HG03342 (cell line): ENCODE measurements around the gene IDE.
"Not testable (repeated sequence)": the region's sequence is repeated elsewhere in the genome, so short reads cannot be mapped to it uniquely, and the experiment has no call there.

Source experiments
- ATAC-seq: cut with Tn5 transposase; IDR thresholded peaks from one replicate; pipeline ENCODE4 v1.9.1; 2021; ENCODE audit warnings: mild to moderate bottlenecking, moderate library complexity; ENCODE audit not compliant: unreplicated experiment

Gene IDE

GRCh38 chr10:92420546-92421275, 153.2 kb downstream of the IDE start:
- ATAC-seq, result no peak

- no peak for ATAC-seq
Measured at GRCh38 chr10:92419740-92420545, 153.9 kb downstream of the IDE start.

GRCh38 chr10:92418891-92419290, 155.0 kb downstream of the IDE start:
- no peak for ATAC-seq

GRCh38 chr10:92418221-92418620, 155.7 kb downstream of the IDE start:
- no peak for ATAC-seq

GRCh38 chr10:92413519-92413918, 160.4 kb downstream of the IDE start:
- no peak for ATAC-seq

GRCh38 chr10:92413011-92413410, 160.9 kb downstream of the IDE start:
- ATAC-seq, result no peak

GRCh38 chr10:92411406-92411805, 162.5 kb downstream of the IDE start:
- ATAC-seq, result no peak

- no peak for ATAC-seq
Measured at GRCh38 chr10:92410501-92410900, 163.4 kb downstream of the IDE start.

GRCh38 chr10:92408017-92408361, 165.9 kb downstream of the IDE start:
- no peak for ATAC-seq

GRCh38 chr10:92407305-92408016, 166.4 kb downstream of the IDE start:
- no peak for ATAC-seq

- no peak for ATAC-seq
Measured at GRCh38 chr10:92405419-92405924, 168.4 kb downstream of the IDE start.

- ATAC-seq, result no peak
Measured at GRCh38 chr10:92404612-92405418, 169.1 kb downstream of the IDE start.

- not testable (repeated sequence) for ATAC-seq
Measured at GRCh38 chr10:92402234-92402633, 171.7 kb downstream of the IDE start.
